HL-60/S4 treated with phorbol 12-myristate 13-acetate at 8.2 ng/mL for 4 days and 3 days (cell line): ENCODE data around the gene HDAC7.
"Not testable (repeated sequence)": the region's sequence is repeated elsewhere in the genome, so short reads cannot be mapped to it uniquely, and the experiment has no call there.

Experiments used
- in situ Hi-C: fragments of 300-500 bp; cut with MboI; formaldehyde crosslinking; loops from 2 replicates; pipeline ENCODE4 v1.15.0; 2022; ENCODE audit warnings: low sequenced_read_pairs

The HDAC7 gene

GRCh38 chr12:47815447-47815846 is 4.3 kb downstream of the HDAC7 start:
- in situ Hi-C loops = not testable (repeated sequence)

- in situ Hi-C loops = no loop called here
These were observed 5.0 kb downstream of the HDAC7 start for GRCh38 chr12:47814539-47815170.

GRCh38 chr12:47813511-47814196 is 6.0 kb downstream of the HDAC7 start:
- in situ Hi-C loops = no loop called here

- in situ Hi-C loops = no loop called here
These were observed 6.7 kb downstream of the HDAC7 start for GRCh38 chr12:47812797-47813510.

GRCh38 chr12:47811581-47812484 is 7.9 kb downstream of the HDAC7 start:
- in situ Hi-C loops = no loop called here

GRCh38 chr12:47811072-47811396 is 8.7 kb downstream of the HDAC7 start:
- in situ Hi-C loops = no loop called here

- in situ Hi-C loops = not testable (repeated sequence)
These were observed 10.2 kb downstream of the HDAC7 start for GRCh38 chr12:47809518-47809917.

GRCh38 chr12:47808574-47809365 is 10.9 kb downstream of the HDAC7 start:
- in situ Hi-C loops = no loop called here

- in situ Hi-C loops = no loop called here
These were observed 11.7 kb downstream of the HDAC7 start for GRCh38 chr12:47808050-47808449.

- in situ Hi-C loops = no loop called here
These were observed 12.4 kb downstream of the HDAC7 start for GRCh38 chr12:47807338-47807737.

GRCh38 chr12:47805417-47805816 is 14.3 kb downstream of the HDAC7 start:
- in situ Hi-C loops = no loop called here

- in situ Hi-C loops = no loop called here
These were observed 15.5 kb downstream of the HDAC7 start for GRCh38 chr12:47804171-47804570.

- in situ Hi-C loops = no loop called here
These were observed 16.4 kb downstream of the HDAC7 start for GRCh38 chr12:47803191-47803875.

- in situ Hi-C loops = no loop called here
These were observed 17.4 kb downstream of the HDAC7 start for GRCh38 chr12:47802312-47802711.

- in situ Hi-C loops = no loop called here
These were observed 17.8 kb downstream of the HDAC7 start for GRCh38 chr12:47801904-47802246.

GRCh38 chr12:47801170-47801903 is 18.4 kb downstream of the HDAC7 start:
- in situ Hi-C loops = no loop called here

- in situ Hi-C loops = no loop called here
These were observed 19.1 kb downstream of the HDAC7 start for GRCh38 chr12:47800582-47800981.

GRCh38 chr12:47799357-47799955 is 20.2 kb downstream of the HDAC7 start:
- in situ Hi-C loops = no loop called here
